SHP77 treated with DMSO at 0.1 percent for 48 hours (cell line): ENCODE data around the gene MRPS25.
A peak's percentile ranks its signal among the peaks of the same experiment; 100 is the strongest.

Source experiments
- DNase-seq: peaks from one replicate; lab custom pipeline; 2025; lab: John Stamatoyannopoulos, UW

MRPS25 gene

DNA sequence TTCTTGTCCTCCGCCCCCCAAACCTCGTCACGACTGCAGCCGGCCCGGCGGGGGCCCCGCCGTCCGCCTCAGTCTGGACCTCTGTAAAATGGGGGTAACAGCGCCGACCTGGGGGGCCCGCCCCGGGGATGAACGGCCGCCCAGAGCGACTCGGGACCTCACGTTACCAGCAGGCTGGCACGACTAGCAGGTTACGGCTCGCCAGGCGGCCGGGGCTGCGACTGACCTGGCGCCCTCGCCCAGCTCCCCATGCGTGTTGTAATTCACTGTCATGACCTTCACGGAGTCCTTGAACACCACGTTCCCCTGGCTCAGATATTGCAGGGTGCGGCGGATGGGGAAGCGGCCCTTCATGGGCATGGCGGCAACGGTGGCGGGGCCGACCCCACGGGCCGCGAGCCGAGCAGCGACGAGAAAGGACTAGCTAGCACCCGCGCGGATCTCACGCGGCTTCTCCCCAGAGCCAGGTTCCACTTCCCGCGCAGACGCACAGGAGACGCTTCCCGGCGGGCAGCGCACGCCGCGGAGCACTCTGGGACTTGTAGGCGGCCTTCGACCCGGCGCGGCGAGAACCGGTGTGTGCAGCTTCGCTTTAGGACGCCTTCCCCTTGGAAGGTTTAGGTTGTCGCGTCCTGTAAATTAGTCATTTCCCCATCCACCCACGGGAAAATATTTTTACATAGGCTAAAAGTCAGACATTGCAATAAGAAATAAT, at the start of gene MRPS25:
Gene MRPS25, minus strand, starts transcription at position 481 of the 715 bp plus-strand sequence. Its CDS starts 121 bp downstream, at position 360.
- peak; percentile 87 for DNase-seq

DNA sequence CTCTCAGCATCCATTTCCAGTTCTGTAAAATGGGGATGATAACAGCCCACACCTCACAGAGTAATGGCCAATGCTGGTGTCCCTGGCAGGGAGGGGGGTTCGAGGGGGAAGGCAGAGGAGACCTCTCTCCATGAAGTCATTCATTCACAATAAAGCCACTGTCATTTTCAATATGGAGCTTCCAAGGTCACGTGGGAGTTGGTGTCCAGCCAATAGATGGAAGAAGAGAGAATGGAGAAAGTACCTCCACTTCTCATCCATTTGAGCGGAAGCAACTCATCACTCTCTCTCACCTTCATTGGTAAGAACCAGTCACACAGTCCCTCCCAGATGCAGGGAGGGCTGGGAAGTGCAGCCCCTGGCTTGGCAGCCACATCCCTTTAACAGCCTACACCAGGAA, 48.8 kb upstream of the MRPS25 start:
- no peak for DNase-seq

DNA sequence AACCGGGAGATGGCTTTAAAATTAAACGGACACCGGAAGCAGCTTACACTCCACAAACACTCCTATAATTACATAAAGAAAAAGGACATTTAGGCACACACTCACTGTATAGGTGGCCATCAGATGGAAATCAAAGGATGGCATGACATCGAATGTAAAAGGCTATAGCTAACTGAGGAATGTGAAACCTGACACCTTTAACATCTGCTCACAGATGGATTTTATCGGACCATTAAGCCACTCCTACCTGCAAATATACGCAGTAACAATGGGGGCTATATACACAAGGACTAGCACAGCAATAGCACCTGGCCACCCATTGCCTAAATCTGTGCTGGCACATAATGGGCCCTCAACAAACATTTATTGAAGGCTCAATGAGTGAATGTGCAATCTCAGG, 48.4 kb upstream of the MRPS25 start:
- peak; percentile 78 for DNase-seq

DNA sequence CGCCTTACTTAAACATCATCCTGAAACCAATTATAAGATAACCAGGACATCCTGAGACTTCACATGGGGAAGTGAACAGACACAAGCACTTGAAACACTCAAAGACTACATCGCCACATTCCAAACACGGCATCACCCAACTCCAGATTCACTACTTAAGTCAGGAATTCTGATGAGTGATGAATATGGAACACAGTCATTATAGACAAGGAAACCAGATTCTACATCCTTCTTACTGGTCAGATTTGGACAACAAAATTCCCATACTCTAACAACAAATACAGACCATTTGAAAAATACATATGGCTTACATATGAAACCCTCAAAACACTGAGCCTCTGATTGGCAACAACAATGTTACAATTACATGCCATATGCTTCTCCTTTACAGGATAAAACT, 46.9 kb upstream of the MRPS25 start:
- no peak for DNase-seq

DNA sequence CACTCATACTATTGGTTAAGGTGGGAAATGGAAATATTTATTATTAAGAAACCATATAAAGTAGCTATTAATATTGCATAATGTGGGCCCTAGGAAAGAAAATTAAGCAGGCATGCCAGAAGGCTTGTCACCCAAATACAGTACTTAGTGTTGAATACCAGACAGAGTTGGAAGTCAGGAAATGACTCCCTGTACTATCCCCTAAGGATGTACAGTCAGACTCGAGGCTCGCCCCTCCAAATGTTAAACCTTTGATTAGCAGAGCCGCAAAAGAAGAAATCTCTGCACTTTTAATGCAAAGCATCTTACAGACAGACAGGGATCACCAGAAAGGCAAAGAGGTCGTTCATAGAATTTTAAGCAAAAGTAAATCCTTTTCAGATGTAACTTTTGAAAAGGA, 45.1 kb upstream of the MRPS25 start:
- no peak for DNase-seq

DNA sequence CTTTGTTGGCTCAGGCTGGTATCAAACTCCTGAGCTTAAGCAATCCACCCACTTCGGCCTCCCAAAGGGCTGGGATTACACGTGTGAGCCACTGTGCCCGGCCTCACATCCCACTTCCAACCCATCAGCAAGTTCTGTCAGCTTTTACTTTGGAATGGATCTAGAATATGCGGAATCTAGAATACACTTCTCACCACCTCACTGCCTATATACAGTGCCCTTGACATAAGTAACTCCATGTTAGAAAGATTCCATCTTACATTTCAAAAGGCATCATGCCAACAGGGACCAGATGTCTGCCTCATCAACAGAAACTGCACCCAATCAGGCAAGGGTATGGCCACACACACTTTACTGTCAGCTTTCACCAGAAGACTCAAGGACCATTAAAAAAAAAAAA, 43.8 kb upstream of the MRPS25 start:
- DNase-seq = no peak

DNA sequence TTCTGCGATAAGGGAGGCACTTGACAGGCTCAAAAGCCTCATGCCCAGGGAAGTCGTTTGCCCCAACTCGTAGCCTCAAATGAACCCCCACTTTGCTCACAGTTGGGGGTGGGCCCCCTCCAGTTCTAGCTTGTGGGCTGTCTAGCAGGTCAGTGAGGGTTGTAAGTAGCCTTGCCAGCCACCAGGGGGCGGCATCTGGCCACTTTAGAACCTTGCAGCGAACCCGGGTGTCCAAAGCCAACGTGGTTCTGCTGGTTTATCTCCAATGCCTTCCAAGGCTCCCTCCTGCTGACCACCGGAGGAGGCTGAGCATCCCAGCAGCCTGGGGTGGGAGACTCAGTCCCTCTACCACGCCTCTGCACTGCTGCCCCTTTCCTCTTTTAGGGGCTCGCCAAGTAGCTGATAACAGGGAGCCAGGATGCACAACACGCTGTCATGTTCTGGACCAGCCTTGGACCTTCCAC, 43.0 kb upstream of the MRPS25 start:
- DNase-seq = no peak

DNA sequence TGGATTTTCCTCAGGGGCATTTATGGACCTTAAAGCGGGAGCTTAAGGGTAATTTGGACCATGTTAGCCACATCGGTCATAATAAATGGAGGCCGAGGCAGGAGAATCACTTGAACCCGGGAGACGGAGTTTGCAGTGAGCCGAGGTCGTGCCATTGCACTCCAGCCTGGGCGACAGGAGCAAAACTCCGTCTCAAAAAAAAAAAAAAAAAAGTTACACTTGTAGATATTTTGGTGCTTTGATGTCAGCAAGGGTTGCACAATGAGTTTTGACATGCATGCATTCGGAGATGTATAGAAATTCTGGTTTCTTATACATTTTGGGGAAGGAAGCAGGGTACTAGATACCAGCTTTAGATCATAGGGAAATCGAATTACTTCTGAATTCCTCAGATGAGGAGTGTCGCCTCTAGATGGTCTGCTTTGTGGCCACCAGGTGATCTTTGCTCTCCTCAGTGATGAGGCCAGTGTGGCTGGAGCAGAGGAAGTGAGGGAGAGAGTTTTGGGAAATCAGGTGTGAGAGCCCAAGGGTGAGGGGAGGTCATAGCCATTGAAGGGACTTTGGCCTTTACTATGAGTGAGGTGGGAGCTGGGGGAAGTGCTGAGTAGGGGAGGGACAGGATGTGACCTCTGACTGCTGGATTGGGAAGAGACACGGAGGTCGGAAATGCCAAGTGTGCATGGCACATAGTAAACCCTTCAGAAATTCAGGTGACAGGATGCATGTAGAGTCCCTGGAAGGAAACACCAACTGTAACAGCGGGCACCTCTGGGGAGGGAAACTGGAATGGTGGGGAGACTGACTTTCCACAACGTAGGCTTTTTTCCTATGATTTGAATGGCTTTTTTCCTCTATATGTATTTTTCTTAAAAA, 42.2 kb upstream of the MRPS25 start:
- DNase-seq = no peak

DNA sequence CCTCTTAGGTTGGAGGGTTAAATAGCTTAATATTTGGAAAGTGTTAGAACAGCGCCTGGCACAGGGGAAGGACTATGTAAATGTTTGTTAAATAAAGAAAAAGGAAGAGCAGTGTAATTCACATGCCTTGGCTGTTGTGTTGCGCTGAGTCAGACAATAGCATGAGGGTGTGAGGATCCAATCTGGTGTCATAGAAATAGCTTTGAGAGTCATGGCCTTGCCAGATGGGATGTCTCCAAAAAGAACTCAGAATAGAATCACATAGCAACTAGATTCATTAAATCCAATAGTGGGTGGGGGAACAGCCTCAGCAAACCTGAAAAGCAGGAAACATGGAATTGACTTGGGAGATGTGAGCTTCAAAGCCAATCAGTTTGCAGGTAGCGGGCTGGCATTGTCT, 37.7 kb upstream of the MRPS25 start:
- no peak for DNase-seq

DNA sequence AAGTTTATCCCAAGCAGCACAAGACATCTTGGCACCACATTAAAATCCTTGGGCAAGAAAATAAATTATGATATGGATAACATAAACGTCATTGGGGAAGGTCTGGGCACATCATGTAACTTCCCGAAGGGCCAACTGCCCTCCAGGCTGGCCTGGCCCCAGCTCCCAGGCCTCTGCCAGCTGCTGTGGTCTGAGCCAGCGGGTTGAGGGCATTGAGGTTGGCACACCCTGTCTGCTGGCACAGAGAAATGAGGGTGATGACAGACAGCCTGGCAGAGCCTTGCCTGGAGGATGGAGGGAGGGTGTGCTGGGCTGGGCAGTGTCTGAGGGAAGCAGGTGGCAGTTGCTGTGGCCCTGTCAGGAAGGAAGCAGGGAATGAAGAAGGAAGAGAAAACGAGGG, 37.1 kb upstream of the MRPS25 start:
- no peak for DNase-seq

DNA sequence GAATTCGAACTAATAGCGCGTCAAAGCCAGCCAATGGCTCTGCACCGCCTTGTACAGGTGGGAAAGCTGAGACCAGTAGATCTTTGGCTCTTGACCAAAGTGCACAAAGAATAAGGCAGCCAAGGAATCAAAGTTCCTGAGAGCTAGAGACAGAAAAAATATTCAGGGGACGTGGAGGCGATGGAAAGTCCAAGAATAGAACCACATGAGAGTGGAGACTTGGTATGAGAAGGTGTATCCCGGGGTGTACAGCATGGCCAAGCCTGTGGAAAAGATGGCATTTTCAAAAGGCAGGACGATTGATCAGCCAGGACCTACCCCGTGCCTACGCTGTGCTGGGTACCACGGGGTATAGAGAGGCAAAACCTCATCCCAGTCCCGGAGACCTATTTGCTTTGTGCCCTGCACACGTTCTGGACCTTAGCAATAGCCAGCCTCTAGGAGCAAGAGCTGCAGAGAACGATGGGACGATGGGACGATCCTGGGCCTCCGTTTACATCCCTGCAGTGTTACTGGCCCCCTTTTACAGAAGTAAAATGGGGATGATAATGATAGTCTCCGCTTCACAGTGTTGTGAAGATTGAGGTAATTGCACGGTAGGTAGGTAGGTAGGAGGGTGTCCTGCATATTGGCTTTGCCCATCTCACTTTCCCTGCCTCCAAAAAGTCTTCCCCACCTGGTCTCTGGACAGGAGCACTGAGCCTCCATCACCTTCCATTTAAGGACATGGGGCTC, 34.4 kb upstream of the MRPS25 start:
- DNase-seq = no peak

DNA sequence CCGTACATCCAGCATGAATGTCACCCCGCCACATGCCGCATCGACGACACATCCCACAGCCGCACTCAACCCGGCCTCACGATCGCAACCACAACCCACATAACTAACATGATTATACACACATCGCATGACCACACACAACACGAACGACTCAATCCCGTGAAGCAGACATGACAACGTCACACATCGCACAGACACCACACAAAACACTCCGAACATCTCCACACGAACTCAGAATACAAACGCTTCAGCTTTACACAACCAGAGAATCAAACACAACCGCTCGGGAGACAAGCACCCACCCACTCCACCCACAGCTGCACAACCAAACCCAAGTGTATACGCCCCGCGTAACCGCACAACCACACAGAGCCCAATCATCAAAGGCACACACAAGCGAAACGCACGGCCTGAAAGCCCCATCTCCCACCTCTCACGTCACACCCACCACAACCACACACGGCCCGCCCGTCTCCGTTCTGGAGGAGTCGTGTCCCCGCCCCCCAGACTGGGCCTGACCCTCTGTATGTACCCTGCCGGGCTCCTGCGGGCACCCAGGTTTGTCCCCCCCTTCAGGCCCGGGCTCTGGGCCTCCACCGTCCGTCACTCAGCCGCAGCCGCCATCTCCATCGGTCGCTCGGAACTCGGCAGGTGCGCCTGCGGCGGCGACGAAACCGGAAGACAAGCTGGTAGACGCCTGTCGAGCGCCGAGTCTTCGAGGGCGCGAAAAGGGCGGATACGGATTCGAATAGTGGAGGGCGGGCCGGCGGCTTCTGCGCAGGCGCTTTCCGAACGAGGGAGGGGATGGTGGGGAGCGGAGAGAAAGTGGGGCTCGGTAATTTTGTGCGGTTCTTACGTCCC, 33.6 kb upstream of the MRPS25 start, which contains the start of gene RBSN:
Gene RBSN, minus strand, starts transcription at position 646 of the 861 bp plus-strand sequence. CDS start 3,028 bp downstream, outside the sequence.
- peak; percentile 72 for DNase-seq

DNA sequence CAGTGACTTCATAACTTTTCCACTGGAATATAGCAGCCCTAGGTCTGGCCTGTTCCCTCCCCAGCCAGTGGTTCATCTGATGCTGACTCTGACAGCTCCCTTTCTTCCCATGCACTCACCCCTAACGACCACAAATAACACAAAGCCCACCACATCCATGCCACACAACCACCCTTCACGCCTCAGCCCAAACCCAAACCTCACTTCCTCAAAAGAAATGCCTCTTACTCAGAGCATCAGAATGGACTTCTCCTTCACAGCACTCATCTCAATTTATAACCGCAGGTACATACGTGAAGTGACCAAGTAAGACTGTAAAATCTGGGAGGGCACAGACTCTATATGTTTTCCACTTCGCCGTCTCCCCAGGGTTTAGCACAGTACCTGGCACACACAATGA, 32.8 kb upstream of the MRPS25 start:
- no peak for DNase-seq

DNA sequence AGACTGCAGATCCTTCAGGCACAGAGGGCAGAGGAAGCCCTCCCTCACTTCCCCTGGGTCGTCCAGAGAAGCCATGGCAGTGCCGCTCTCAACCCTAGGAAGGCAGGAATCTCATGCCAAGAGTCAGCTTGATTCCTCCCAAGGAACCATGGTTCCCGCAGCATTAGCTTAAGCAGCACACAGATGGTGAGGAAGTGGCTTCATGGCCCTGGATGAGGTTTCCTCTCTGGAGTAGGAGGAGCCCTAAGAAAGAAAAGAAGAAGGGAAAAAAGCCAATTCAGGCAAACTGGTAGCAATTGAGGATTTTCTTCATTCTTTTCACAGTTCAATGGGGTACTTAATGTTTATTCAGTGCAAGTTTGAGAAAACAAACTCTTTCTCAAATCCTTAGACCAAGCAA, 30.9 kb upstream of the MRPS25 start:
- DNase-seq = no peak

DNA sequence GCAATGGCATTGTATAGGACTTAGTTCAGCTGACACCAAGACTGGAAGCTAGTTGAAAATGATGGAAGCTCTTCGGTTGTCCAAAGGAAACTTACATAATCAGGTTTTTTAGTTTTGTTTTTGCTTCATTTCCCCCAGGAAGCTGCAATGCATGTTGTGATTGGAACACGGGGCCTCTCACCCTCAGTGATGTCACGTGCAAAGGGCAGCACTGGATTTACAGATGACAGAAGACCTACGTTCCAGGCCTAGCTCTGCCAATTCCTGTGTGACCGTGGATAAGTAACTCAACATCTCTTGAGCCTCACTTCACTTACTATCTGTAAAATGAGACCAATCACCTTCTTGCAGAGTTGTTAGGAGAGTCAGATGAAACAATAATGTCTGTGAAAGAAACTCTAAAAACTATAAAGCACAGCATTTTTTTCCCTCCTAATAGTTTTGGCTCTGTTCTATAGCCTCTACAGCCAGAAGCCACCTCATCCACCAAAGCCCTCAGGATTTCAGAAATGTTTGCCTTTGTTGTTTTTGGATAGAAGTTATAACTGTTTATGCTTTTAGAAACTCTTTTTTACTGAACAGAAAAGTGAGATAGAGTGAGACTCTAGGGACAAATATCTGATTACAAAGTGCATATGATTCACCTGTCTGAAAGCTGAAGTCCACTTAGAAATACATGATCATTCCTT, 29.2 kb upstream of the MRPS25 start:
- DNase-seq = no peak

DNA sequence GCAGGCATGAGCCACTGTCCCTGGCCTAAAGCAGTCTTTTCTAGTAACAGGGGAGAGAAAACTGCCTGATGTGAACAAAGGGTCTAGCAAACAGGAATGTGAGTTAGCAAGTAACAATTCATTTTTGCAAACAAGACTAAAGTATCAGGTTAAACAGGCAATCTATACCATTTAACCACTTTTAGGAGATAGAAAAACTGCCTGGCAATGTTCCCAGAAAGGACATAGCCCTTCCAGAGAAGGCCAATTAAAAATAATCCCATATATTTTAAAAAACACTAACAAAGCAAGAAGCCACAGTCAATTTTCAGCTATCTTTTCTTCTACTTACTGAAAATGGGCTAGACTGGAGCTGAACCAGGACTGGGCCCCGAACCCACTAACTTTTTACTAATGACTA, 27.6 kb upstream of the MRPS25 start:
- no peak for DNase-seq

DNA sequence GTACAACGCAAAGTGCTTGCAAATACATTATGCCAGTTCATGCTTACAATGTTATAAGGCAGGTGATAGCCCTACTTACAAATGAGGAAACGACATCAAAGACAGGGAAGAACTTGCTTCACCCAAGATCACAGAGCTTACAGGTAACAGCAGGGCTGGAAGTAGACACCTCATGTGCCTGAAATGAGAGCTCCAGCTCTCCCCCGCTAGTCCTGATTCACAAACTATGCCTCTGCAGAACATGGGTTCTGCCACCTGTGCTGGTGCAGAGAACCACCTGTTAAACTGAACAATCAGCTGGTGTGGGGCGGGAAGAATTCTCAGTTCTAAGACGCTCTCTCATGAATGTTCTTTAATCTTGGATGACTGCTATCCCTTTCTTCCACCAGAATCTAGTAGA, 26.5 kb upstream of the MRPS25 start:
- DNase-seq = no peak

DNA sequence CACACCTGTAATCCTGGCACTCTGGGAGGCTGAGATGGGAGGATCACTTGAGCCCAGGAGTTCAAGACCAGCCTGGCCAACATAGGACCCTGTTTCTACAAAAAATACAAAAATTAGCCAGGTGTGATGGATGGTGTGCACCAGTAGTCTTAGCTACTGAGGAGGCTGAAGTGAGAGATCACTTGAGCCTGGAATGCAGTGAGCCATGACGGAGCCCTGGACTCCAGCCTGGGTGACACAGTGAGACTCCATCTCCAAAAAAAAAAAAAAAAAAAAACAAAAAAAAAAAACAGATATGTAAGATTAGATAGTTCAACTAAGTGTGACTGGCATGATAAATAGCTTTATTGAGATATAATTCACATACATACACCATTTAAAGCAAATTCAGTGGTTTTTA, 24.1 kb upstream of the MRPS25 start:
- DNase-seq = no peak

DNA sequence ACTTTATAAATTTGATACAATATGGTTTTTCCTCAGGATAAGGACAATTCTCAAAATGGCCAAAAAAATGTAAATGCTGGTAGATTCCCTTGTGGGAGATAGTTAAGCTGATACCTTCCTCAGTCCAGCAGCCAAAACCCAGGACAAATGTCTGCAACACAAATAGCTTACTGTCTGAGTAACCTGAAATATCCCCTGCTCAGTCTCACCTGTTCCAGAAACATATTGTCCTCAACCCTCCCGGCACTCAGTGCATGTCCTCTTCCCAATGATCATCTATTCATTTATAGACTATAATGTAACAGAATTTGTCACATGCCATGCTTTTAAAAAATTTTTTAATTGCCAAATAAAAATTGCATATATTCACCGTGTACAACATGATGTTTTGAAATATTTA, 21.6 kb upstream of the MRPS25 start:
- DNase-seq = no peak

DNA sequence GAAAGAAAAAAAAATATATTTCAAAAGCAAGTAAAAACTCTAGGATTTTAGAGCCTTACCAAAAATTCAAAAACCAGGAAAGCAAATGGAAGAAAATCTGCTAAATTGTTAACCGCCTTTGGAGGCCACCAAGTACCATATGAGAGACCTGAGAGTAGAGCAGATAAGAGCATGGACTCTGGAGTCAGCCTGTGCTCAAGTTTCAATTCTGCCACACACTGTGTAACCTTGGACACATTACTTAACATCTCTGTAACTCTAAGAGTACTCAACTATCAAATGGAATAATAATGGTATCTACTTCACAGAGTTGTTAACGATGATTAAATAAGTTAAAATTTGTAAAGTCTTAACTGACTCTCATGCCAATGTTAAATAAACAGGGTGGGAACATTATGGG, 21.1 kb upstream of the MRPS25 start:
- DNase-seq = no peak

DNA sequence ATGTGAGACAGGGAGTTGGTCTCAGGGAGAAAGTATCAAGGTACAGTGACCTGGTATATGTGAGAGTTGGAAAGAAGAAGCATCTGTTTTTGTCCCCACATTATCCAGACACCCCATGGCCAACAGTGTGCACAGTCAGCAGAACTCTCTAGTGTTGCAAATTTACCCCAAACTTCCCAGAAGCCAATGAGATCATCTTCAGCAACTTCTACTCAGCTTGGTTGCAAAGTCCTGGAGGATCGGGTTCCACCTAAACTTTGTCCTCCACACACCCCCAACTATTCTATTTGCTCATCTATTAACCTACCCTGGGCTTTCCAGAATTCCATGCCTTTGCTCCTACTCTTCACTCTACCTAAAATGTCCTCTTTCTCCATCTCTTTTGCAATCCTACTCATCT, 18.1 kb upstream of the MRPS25 start:
- DNase-seq = no peak
